ENCODE data around the gene CD34.

The CD34 gene

GRCh38 chr1:207854001-207854400 lies 56.9 kb downstream of the CD34 start:
- no peak for DNase-seq (ENCODE audit: low read depth in 2 of 2)

- no peak for DNase-seq (ENCODE audit: low read depth in 2 of 2)
These were observed 57.6 kb downstream of the CD34 start for GRCh38 chr1:207853372-207853757.

GRCh38 chr1:207852576-207853371 lies 58.2 kb downstream of the CD34 start:
- DNase-seq (ENCODE audit: low read depth in 2 of 2): no peak

- DNase-seq (ENCODE audit: low read depth in 2 of 2): no peak
These were observed 59.2 kb downstream of the CD34 start for GRCh38 chr1:207851696-207852095.

GRCh38 chr1:207850621-207851407 lies 60.1 kb downstream of the CD34 start:
- DNase-seq (ENCODE audit: low read depth in 2 of 2): no peak

GRCh38 chr1:207849646-207850045 lies 61.3 kb downstream of the CD34 start:
- no peak for DNase-seq (ENCODE audit: low read depth in 2 of 2)

- DNase-seq (ENCODE audit: low read depth in 2 of 2): no peak
These were observed 61.9 kb downstream of the CD34 start for GRCh38 chr1:207849016-207849415.

- DNase-seq (ENCODE audit: low read depth in 2 of 2): peak in 1 of 2 donors; percentile 43
These were observed 62.7 kb downstream of the CD34 start for GRCh38 chr1:207848234-207848633.

GRCh38 chr1:207847116-207847515 lies 63.8 kb downstream of the CD34 start:
- DNase-seq (ENCODE audit: low read depth in 2 of 2): no peak

- DNase-seq (ENCODE audit: low read depth in 2 of 2): no peak
These were observed 65.8 kb downstream of the CD34 start for GRCh38 chr1:207845109-207845508.

- DNase-seq (ENCODE audit: low read depth in 2 of 2): no peak
These were observed 66.6 kb downstream of the CD34 start for GRCh38 chr1:207844371-207844770.

GRCh38 chr1:207842506-207842905 lies 68.4 kb downstream of the CD34 start:
- DNase-seq (ENCODE audit: low read depth in 2 of 2): no peak

- no peak for DNase-seq (ENCODE audit: low read depth in 2 of 2)
These were observed 69.0 kb downstream of the CD34 start for GRCh38 chr1:207841901-207842300.

GRCh38 chr1:207841293-207841692 lies 69.6 kb downstream of the CD34 start:
- DNase-seq (ENCODE audit: low read depth in 2 of 2): no peak

GRCh38 chr1:207840380-207840779 lies 70.5 kb downstream of the CD34 start:
- no peak for DNase-seq (ENCODE audit: low read depth in 2 of 2)

- DNase-seq (ENCODE audit: low read depth in 2 of 2): no peak
These were observed 71.9 kb downstream of the CD34 start for GRCh38 chr1:207839083-207839413.

- DNase-seq (ENCODE audit: low read depth in 2 of 2): no peak
These were observed 72.5 kb downstream of the CD34 start for GRCh38 chr1:207838156-207839082.

- DNase-seq (ENCODE audit: low read depth in 2 of 2): no peak
These were observed 73.3 kb downstream of the CD34 start for GRCh38 chr1:207837673-207838072.

GRCh38 chr1:207836591-207837347 lies 74.2 kb downstream of the CD34 start:
- DNase-seq (ENCODE audit: low read depth in 2 of 2): no peak

- no peak for DNase-seq (ENCODE audit: low read depth in 2 of 2)
These were observed 75.0 kb downstream of the CD34 start for GRCh38 chr1:207835958-207836357.

- DNase-seq (ENCODE audit: low read depth in 2 of 2): no peak
These were observed 76.8 kb downstream of the CD34 start for GRCh38 chr1:207833956-207834660.
